GM18909 (cell line): ENCODE measurements around the gene SQSTM1.
A peak's percentile ranks its signal among the peaks of the same experiment; 100 is the strongest.

Experiments
- ATAC-seq: cut with Tn5 transposase; IDR thresholded peaks from one replicate; pipeline ENCODE4 v1.9.1; 2021; ENCODE audit warnings: mild to moderate bottlenecking; ENCODE audit not compliant: unreplicated experiment, poor library complexity

The SQSTM1 gene

DNA sequence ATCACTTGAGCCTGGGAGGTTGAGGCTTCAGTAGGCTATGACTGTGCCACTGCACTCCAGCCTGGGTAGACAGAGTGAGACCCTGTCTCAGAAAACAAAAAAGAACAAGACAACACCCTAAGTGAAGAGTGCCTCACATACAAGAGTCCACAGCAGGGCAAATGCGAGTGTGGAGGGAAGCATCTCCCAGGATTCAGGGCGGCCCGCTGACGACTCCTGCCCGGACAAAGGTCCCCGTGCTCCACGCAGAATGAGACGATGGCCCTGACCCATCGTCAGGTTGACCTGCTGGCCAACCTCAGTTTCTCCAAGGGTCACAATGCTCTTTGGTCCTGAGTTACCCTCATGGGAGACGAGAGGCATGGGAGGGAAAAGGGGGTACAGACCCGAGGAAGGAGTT is 19.6 kb downstream of the SQSTM1 start:
- ATAC-seq: no peak

DNA sequence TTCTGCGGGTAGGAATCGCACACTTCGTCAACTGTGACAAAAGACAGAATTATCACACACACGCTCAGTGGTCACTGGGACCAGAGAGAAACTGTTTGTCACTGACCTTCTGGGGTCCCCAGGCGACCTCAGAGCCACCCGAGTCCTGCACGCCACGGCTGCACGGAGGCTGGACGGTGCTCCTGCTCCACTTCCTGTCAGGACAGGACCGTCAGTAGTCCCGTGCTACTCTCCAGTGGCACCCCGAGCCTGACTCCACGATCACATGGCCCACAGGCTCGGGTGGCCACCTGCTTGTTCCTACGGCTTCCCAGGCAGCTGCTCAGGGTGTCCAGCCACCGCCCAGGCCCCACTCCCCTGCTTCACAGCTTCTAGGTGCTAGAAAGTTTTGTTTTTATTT is 20.1 kb downstream of the SQSTM1 start:
- no peak for ATAC-seq

DNA sequence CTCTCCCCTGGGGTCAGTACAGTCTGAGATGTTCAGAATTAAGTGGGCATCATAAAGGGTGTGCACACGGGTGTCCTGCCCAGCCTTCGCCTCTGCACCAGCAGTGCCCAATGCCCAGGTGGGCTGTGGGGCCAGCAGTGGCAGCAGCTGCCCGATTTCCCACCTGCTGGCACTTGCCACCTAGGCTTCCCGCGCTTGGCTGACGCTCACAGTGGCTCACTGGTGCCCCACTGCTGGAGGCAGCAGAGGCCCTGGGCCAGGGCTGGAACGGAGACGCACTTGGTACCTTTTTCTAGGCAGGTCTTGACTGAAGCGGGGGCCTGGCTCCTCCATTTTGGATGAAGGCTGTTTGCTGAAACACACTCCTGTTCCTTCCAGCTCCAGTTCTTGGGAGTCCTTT is 20.9 kb downstream of the SQSTM1 start:
- ATAC-seq: no peak

DNA sequence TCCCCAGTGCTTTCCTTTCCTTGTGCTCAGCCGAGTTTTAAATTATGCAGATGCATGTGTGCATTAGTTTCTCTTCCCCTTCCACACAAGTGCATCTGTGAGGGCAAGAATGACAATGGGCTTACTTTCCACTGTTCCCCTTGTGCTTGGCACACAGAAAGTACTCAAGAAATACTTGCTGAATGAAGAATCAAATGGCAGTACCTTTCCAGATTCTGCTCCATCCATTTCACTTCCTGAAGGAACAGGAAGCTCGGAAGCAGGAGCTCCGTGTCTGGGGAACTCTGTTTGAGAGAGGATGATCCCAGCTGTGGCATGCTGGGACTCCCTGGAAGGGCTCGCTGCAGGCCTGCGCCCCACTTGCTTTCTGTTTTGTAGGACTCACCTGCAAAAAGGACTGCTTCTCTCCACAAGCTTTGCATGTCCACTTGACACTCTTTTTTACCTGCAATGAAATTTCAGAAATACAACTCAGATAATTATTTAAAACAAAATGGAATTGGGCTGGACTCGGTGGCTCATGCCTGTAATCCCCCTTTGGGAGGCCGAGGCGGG is 32.4 kb downstream of the SQSTM1 start:
- peak; percentile 91 for ATAC-seq

DNA sequence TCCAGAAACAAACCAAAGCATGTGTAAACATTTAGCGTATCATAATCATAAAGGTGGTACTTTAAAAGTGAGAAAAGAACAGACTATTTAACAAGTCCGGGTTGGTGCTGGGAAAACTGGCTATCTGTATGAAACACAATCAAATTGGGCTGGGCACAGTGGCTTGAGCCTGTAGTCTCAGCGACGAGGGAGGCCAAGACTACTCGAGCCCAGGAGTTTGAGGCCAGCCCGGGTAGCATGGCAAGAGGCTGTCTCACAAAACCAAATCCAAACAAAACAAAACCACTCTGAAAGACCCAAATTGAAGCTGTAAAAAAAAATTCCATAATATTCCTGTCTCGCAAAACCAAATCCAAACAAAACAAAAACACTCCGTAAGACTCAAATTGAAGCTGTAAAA is 33.7 kb downstream of the SQSTM1 start:
- no peak for ATAC-seq

DNA sequence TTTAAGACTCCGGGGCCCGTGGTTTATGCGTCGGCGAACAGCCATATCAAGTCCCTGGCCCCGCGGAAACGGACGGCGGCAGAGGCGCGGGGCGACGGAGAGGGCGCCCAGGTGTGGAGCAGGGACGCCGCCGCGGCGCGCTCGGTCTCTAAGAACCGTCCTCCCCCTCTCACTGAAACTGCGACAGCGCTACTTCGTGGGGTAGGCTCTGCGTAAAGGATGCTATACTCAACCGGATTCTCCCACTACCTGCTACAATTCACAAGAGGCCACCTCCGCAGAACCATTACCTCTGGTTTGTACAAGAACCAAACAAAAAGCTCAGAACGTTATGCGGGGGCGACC is 37.5 kb downstream of the SQSTM1 start:
- peak; percentile 47 for ATAC-seq

DNA sequence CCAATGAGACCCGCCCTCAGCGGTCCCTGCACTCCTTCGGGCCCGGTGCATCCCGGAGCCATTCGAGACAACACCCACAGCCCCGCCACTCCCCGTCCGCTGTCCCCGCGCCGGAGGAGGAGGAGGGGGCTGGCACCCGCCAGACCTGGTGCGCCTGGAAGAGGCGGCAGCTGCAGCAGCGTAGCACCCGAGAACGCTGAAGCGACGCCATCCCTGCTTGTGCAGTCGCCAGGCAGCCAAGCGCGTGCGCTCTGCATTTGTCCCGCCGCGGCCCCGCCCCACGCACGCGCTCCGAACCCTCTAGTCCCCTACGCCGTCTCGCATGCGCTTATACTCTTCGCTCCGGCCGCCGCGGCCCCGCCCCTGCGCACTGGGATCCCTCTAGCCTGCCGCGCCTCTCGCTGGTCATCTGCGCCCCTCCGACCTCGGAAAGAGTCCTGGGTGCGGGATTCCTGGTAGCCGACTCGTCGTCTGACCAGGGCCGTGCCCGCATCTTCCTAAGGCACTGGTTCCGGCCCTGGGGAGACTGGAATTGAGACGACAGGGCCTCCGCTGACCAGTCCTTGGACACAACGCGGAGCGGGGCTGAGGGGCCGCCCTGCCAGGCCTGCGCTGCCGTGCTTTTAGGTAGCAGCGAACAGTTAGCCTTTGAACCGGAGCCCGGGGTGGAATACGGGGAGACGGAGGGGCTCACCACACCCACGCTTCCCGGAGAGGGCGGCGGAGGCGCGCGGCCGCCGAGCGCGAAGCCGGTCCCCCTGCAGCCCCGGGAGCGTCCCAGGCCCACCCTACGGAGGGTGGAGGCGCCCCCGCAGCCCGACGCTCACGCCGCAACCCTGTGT is 38.1 kb downstream of the SQSTM1 start, which contains the start of gene MRNIP:
Gene MRNIP (minus strand): TSS at position 232 of the 842 bp plus-strand sequence. CDS start 21 bp downstream, at position 211.
- peak; percentile 96 for ATAC-seq

DNA sequence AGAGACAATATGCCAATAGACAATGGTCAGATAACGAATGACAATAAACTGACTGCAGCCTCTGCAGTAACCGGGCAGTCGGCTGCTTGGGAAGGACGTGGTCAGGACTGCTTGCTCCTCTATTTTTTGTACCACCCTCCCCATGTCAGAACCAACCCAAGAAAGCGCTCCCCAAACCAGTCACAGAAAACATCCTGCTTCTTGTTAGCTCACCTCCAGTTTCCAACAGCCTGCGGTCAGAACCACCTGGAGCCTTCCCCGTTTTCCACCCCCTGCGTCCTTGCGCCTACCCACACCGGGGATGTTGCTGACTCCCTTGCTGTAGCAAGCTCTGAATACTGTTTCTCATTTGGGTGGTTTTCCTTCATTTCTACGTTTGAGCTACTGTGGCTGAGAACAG is 39.6 kb downstream of the SQSTM1 start:
- ATAC-seq: no peak

DNA sequence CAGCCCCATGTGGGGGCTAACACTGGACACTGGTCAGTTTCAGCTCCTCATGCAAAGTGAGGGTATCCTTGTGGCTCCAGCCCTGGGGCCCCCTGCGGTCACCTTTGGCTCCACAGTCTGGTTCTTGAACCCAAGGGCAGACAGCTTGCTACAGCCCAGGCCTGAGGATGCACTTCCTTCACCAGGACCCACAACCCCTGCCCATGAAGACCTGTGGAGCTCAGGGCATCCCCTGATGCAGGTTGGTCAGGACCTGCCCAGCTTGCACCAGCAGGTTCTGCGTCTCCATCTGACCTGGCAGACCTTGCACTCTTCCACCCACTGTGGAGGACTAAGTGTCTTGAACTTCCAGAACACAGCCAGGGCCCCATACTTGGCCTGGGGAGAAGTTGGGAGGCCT is 41.6 kb downstream of the SQSTM1 start:
- no peak for ATAC-seq

DNA sequence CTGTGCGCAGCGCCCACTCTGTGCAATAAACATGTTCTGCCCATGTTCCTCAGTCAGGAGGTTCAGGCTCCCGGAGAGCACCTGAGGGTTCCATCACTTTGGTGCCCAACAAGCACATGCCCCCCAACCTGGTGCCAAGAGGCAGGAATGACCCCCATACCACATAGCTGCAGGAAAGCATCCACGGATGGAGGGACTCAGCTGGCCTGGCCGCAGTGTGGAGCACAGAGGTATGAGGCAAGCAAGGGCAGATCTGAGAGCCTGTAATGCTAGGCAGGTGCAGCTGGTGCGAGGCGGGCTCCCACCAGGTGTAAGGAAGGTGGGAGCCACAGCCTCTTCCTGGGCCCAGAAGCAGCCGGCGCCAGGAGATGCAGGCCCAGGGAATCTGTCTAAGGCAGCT is 42.2 kb downstream of the SQSTM1 start:
- no peak for ATAC-seq

DNA sequence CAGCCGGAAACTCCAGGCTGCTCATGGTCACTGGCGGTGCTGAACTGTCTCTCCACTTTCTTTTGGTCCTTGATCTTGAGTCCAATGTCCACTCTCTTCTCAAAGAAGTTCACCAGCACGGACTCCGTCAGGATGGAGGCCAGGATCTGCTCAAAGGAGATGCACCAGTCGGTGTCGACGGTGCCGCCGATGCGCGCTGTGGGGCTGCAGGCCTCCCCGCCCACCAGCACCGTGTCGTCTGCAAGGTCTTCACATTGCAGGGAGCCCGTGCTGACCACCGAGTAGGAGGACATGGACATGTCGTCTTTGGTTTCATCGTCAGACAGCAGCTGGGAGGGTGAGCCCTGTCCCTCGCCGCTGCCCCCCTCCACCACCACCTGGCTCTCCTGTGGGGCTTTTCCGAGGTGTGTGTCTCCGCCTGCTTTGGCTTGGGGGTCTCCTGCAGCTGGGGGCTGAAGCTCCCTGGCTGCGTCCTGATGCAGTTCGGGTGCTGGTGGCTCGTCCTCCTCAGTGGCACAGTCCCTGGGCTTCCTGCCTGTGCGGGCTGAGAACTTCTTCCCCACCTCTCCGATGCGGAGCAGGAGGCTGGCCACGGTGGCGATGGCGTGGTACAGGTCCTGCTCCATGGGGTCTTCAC is 42.9 kb downstream of the SQSTM1 start:
- ATAC-seq: no peak

DNA sequence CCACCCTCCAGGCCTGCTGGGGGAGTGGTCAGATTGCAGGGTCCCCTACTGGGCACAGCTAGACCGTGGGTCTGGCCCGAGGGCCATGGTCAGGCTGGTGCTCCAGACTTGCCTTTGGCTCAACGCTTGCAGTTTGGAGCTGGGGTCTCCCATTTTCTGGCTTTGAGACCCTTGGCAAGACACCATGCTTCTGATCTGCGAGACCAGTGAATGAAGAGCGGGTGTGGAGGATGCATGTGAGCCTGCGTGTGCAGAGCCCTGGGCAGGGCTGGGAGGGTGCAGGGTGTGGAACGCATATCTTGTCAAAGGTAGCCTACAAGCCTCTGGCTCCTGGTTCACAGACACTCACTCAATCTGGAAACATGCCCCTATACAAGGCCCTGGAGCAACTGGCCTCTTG is 44.0 kb downstream of the SQSTM1 start:
- no peak for ATAC-seq

DNA sequence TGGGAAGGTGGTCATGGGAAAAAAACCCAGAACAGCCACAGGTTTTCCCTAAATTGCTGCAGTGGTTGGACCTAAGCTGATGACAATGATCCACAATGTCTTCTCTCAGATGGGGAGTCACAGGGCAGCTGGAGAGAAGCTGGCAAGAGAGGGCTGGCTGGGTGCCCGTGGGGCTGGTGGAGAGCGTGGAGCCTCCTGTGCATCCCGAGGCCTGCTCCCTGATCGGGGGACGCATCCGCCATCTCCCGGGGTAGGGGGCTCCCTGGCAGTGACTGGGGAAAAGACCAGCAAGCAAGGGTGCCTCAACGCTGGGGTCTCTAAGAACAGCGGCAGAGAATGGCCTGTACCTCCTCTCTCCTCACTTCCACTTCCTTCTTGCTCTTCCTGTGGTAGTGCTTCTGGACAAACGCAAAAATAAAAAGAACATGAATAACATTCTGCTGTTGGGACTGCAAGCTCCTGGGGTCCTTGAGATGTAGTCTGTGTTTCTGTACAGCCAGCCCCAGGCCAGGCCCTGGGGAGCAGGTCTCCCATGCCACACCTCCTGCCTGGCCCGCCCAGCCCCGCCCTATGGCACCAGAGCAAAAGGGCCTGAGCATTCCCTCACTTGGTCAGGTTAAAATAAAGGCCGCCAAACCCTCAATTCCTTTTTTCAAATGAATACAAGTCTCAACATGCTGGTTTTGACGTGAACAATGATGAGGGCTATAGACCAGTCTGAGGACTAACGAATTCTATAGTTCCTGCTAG is 45.0 kb downstream of the SQSTM1 start:
- no peak for ATAC-seq

DNA sequence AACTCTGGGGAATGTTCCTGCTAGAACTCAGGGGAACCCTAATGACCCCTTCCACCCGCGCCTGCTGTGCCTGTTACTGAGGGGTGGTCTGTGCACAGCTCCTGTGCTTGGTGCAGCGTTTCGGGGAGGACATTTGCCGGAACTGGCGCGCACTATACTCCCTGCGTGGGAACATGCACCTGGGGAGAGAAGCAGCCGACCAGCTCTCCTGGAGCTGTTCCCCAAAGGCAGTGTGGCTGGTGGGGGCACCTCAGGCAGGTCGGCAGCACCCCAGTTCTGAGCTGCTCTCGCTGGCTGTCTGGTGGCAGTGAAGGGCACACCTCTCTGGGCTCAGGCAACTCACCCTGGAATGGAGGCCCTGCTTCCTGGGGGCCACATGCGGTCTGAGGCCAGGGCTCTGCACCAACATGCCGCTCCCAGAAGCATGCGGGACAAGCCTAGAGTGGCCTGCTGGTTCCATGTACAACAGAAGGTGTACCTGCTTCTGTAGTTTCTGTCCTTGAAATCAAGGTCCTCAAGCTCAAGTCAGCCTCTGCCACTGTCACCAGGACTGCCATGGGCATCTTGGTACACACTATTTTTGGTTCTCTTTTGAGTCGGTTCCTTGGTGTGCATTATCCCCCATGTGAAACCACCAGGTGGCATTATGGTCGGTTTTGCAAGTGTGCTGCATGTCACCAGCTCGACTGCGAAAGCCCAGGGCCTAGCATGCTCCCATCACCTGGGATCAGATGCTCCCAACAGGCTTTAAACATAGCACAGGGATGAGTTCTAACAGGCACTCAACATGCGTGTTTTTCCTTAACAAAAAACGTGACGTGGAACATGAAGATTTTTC is 45.8 kb downstream of the SQSTM1 start:
- no peak for ATAC-seq

DNA sequence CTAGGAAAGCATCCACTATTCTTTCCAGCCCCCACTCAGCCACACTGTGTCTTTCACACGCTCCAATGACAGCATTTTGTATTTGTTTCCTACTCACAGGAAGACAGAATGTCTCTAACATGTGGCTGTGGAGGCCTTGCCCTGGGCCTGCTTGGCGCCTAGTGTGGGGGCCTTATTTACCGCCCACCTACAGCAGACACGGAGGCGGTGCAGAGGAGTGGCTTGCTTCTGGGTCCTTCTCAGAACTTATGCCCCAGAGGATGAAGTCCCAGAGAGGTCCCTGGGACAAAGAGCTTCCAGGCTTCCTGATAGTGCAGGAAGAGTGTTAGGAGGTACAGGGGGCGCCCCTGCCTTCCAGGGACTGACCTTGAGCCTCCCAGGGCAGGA is 46.4 kb downstream of the SQSTM1 start:
- ATAC-seq: no peak

DNA sequence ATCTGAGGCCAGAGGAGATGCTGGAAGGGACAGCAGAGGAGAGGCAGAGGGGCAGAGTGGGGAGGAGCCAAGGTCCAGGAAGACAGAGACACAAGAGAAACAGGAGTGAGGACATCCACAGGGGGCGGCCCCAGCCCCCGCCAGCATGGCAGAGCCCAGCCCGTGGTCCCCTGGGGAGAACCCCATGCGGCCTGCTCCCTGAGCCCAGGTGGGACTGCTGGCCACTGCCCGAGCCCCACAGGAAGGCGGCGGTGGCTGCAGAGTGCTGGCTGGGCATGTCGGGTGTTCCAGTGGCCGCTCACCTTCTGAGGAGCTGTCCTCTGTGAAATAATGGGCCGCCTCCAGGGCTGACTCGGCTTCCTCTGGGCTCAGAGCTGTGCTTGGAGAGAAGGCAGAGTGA is 46.8 kb downstream of the SQSTM1 start:
- ATAC-seq: no peak

DNA sequence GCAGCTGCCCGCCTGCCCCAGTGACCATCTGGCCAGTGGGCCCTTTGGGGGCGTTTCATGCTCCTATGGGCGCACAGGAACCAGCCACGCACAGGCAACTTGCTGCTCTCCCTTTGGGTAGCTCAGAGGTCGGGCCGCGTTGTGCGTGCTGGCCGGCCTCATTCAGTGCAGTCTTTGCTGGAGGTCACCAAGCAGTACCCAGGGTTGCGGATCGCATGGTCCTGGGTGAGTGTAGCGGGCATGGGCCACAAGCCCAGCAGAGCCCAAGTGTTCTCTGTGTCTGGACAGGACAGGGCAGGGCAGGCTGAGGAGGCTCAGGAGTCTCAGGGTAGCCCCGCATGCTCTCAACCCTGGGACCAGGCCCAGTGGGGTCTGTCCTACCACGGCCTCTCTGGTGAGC is 47.8 kb downstream of the SQSTM1 start:
- ATAC-seq: no peak

DNA sequence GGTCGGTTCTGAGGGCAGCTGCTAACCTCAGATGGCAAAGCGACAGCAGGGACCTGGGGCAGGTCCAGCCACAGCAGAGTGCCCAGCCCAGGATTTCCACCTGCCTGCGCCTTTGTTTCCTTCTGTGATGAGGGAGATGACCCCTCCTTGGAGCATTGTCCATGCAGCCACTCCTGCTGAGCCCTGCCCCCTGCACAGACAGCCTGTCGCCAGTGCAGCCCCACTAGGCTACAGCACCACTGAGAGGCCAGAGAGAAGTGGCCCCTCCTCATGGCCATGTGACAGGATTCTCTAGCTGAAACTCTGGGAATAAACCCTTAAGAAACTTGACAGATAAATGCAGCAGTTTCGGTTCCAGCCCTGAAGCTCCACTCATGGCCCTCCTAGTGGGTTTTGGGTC is 48.4 kb downstream of the SQSTM1 start:
- no peak for ATAC-seq

DNA sequence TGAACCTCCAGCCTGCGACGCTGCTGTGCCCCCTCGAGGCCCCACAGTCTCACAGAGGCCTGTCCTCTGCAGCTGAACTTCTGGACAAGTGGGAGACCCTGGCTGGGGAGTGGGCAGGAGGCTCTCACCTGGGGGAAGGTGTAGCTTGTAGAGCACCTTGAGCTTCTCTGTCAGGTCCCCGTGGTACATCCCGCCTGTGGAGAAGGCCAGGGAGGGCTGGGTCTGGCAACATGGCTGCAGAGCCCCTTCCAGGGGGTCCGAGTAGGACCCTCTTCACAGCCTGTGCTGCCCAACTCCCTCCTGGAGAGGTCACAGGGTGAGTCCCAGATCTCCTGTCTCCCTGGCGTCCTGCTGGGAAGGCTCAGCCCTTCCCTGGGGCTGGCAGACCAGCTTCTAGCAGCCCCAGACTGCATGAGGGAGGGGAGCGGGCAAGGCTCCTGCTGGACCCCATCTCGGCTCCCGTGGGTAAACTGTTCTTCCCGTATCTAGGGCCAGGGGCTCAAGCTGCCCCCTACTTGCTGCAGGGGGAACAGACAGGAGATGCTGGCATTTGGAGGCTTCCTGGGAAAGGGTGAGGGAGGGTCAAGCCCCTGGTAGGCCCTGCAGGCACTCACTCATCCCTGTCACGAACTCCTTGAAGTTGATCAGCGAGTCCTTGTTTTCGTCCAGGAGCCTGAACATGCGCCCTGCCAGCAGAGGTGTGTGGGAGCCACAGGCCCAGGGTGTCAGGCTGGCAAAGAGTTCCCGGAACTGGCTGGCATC is 49.1 kb downstream of the SQSTM1 start:
- ATAC-seq: no peak
